Measurements from ENCODE around the gene SLC12A4. TPM values are rescaled to one million over a fixed set of nuclear protein-coding genes. Genes with fewer than 3 reads are reported as not detected.

SLC12A4 gene
- total and polyA plus RNA-seq, 2 of the 13 experiments (the other 11 are each of a cell fraction or from before 2014, with no cell fraction given), result 65.1 to 84.3 TPM

DNA sequence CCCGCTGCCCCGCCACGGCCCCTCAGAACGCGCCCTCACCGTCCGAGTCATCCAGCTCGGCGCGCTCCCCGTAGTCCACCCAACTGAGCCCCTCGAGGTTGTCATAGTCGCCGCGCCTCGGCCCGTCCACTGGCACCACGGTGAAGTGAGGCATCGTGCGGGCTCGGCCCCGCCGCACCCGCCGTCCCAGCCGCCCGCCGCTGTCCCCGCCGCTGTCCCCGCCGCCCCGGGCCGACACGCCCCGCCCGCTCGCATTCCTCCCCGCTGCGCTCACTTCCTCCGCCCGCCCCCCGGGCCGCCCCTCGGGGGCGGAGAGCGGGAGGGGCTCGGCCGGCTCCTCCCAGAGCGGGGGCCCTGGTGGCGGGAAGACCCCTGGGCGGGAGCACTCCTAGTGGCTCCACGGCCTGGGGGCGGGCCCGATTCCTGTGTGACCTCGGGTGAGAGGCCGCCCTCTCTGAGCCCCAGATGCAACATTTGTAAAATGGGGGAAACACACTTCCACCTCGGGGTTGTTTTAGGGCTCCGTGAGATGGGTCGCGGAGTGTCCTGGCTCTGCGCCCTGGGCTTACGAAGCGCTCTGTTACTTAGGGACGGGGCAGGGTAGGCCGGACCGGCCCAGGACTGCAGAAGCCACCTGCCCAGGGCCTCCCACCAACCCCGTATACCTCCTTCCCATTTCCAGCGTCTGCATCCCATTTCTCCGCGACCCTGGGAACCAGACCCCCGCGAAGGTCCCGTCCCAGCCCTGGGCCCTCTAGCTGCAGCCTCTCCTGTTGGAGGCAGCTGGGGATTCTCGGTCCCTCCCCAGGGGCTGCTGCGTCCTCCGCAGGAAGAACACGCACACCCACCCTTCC, at the start of gene SLC12A4 (continued):
- TF ChIP-seq SP5 (CRISPR knock-in tag; IDR thresholded peaks at IDR 0.05; ENCODE audit: borderline replicate concordance, low read depth) (peak; percentile 95), NONO (IDR thresholded peaks at IDR 0.05) (no peak), NONO (CRISPR knock-in tag; conservative IDR thresholded peaks at IDR 0.05) (peak; percentile 60), ZNF17 (CRISPR knock-in tag; IDR thresholded peaks at IDR 0.05) (no peak), RCOR2 (CRISPR knock-in tag; IDR thresholded peaks at IDR 0.05) (peak; percentile 100), IRF2 (CRISPR knock-in tag; IDR thresholded peaks at IDR 0.05) (peak; percentile 83; the same call in 1 of the 2 replicates), ZNF446 (CRISPR knock-in tag; IDR thresholded peaks at IDR 0.05) (no peak), ZZZ3 (CRISPR knock-in tag; IDR thresholded peaks at IDR 0.05; ENCODE audit: borderline replicate concordance) (peak; percentile 49; the same call in 1 of the 2 replicates), SNAI1 (CRISPR knock-in tag; IDR thresholded peaks at IDR 0.05; ENCODE audit: borderline replicate concordance) (peak; percentile 77; the same call in 1 of the 2 replicates), NFKBIZ (CRISPR knock-in tag; IDR thresholded peaks at IDR 0.05) (no peak), ZNF782 (CRISPR knock-in tag; IDR thresholded peaks at IDR 0.05; ENCODE audit: borderline replicate concordance) (no peak; the same call in 1 of the 2 replicates), ZFP41 (CRISPR knock-in tag; IDR thresholded peaks at IDR 0.05; ENCODE audit: borderline replicate concordance) (peak; percentile 58), TCF7 (IDR thresholded peaks at IDR 0.05; ENCODE audit: low read depth) (no peak), ZNF484 (CRISPR knock-in tag; IDR thresholded peaks at IDR 0.05; ENCODE audit: borderline replicate concordance, low read depth) (no peak), KLF6 (CRISPR knock-in tag; IDR thresholded peaks at IDR 0.05) (peak; percentile 60; the same call in 1 of the 2 replicates), PAX8 (CRISPR knock-in tag; IDR thresholded peaks at IDR 0.05; ENCODE audit: borderline replicate concordance) (peak; percentile 84; the same call in 1 of the 2 replicates), NFE2L2 (IDR thresholded peaks at IDR 0.05; ENCODE audit: low read length) (no peak), ZNF234 (CRISPR knock-in tag; conservative IDR thresholded peaks at IDR 0.05) (0 out of 2 replicates have a peak, but pooled peaks have one; percentile 31)
- TF ChIP-seq, protein P1, sequence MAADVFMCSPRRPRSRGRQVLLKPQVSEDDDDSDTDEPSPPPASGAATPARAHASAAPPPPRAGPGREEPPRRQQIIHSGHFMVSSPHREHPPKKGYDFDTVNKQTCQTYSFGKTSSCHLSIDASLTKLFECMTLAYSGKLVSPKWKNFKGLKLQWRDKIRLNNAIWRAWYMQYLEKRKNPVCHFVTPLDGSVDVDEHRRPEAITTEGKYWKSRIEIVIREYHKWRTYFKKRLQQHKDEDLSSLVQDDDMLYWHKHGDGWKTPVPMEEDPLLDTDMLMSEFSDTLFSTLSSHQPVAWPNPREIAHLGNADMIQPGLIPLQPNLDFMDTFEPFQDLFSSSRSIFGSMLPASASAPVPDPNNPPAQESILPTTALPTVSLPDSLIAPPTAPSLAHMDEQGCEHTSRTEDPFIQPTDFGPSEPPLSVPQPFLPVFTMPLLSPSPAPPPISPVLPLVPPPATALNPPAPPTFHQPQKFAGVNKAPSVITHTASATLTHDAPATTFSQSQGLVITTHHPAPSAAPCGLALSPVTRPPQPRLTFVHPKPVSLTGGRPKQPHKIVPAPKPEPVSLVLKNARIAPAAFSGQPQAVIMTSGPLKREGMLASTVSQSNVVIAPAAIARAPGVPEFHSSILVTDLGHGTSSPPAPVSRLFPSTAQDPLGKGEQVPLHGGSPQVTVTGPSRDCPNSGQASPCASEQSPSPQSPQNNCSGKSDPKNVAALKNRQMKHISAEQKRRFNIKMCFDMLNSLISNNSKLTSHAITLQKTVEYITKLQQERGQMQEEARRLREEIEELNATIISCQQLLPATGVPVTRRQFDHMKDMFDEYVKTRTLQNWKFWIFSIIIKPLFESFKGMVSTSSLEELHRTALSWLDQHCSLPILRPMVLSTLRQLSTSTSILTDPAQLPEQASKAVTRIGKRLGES (CRISPR knock-in tag; IDR thresholded peaks at IDR 0.05; ENCODE audit: borderline replicate concordance), result peak; percentile 65; the same call in 1 of the 2 replicates
- TF ChIP-seq, protein P2, sequence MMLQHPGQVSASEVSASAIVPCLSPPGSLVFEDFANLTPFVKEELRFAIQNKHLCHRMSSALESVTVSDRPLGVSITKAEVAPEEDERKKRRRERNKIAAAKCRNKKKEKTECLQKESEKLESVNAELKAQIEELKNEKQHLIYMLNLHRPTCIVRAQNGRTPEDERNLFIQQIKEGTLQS (CRISPR knock-in tag; IDR thresholded peaks at IDR 0.05), result peak; percentile 89
- TF ChIP-seq, protein P3, sequence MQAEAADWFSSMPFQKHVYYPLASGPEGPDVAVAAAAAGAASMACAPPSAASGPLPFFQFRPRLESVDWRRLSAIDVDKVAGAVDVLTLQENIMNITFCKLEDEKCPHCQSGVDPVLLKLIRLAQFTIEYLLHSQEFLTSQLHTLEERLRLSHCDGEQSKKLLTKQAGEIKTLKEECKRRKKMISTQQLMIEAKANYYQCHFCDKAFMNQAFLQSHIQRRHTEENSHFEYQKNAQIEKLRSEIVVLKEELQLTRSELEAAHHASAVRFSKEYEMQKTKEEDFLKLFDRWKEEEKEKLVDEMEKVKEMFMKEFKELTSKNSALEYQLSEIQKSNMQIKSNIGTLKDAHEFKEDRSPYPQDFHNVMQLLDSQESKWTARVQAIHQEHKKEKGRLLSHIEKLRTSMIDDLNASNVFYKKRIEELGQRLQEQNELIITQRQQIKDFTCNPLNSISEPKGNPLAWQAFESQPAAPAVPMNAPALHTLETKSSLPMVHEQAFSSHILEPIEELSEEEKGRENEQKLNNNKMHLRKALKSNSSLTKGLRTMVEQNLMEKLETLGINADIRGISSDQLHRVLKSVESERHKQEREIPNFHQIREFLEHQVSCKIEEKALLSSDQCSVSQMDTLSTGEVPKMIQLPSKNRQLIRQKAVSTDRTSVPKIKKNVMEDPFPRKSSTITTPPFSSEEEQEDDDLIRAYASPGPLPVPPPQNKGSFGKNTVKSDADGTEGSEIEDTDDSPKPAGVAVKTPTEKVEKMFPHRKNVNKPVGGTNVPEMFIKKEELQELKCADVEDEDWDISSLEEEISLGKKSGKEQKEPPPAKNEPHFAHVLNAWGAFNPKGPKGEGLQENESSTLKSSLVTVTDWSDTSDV (CRISPR knock-in tag; IDR thresholded peaks at IDR 0.05), result peak; percentile 33; the same call in 1 of the 2 replicates
- TF ChIP-seq, protein P4, sequence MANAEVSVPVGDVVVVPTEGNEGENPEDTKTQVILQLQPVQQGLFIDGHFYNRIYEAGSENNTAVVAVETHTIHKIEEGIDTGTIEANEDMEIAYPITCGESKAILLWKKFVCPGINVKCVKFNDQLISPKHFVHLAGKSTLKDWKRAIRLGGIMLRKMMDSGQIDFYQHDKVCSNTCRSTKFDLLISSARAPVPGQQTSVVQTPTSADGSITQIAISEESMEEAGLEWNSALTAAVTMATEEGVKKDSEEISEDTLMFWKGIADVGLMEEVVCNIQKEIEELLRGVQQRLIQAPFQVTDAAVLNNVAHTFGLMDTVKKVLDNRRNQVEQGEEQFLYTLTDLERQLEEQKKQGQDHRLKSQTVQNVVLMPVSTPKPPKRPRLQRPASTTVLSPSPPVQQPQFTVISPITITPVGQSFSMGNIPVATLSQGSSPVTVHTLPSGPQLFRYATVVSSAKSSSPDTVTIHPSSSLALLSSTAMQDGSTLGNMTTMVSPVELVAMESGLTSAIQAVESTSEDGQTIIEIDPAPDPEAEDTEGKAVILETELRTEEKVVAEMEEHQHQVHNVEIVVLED (CRISPR knock-in tag; IDR thresholded peaks at IDR 0.05; ENCODE audit: borderline replicate concordance), result peak; percentile 62; the same call in 1 of the 2 replicates
